ENCODE data around the gene CCDC92.

DNA sequence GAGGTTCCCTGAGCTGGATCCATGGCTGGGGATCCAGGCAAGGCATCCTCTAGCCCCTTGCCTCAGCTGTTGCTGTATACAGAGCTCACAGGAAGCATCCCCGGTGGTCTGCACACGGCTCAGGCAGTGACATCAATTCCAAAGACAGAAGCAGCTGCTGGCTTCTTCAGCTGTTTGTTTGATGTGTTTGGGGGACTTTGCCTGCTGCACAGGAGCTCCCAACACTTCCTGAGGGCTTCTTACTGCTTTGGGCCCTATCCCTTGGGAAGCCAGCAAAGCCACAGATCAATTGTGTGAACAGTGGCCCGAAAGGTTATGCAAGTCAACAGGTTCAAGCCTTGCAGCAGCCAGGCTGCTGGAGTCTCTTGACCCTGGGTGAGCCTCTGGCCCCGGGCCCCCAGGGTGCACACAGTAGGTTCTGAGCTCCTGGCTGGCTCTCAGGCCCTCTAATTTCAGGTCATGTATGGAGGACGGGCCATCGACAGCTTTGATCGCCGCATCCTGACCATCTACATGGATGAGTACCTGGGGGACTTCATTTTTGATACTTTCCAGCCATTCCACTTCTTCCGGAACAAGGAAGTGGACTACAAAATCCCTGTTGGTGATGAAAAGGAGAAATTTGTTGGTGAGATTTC lies 42.6 kb downstream of the CCDC92 start:
- TF ChIP-seq, protein P1, sequence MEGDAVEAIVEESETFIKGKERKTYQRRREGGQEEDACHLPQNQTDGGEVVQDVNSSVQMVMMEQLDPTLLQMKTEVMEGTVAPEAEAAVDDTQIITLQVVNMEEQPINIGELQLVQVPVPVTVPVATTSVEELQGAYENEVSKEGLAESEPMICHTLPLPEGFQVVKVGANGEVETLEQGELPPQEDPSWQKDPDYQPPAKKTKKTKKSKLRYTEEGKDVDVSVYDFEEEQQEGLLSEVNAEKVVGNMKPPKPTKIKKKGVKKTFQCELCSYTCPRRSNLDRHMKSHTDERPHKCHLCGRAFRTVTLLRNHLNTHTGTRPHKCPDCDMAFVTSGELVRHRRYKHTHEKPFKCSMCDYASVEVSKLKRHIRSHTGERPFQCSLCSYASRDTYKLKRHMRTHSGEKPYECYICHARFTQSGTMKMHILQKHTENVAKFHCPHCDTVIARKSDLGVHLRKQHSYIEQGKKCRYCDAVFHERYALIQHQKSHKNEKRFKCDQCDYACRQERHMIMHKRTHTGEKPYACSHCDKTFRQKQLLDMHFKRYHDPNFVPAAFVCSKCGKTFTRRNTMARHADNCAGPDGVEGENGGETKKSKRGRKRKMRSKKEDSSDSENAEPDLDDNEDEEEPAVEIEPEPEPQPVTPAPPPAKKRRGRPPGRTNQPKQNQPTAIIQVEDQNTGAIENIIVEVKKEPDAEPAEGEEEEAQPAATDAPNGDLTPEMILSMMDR (IDR thresholded peaks at IDR 0.05; ENCODE audit: extremely low read depth in 1 of 2, insufficient read depth in 1 of 2, low read depth in 1 of 2, low read length in 2 of 2), result no peak
- no peak for TF ChIP-seq POLR2A (IDR thresholded peaks at IDR 0.05; ENCODE audit: low read depth, low read length)
- no peak for TF ChIP-seq POLR2AphosphoS5 (IDR thresholded peaks at IDR 0.05; ENCODE audit: insufficient read depth, low read depth, low read length)
- no peak for TF ChIP-seq GATA2 (IDR thresholded peaks at IDR 0.05; ENCODE audit: insufficient read depth, insufficient read length, low read depth, low read length)
- TF ChIP-seq EZH2 (IDR thresholded peaks at IDR 0.05; ENCODE audit: borderline replicate concordance, low read depth, low read length, severe bottlenecking), result no peak
- TF ChIP-seq JUN (IDR thresholded peaks at IDR 0.05; ENCODE audit: borderline replicate concordance, insufficient read depth, insufficient read length, low read depth), result no peak
- TF ChIP-seq, protein P2, sequence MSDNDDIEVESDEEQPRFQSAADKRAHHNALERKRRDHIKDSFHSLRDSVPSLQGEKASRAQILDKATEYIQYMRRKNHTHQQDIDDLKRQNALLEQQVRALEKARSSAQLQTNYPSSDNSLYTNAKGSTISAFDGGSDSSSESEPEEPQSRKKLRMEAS (IDR thresholded peaks at IDR 0.05; ENCODE audit: insufficient read depth, insufficient read length), result no peak
- no peak for TF ChIP-seq MYC (IDR thresholded peaks at IDR 0.05; ENCODE audit: low read depth, low read length)
- TF ChIP-seq FOS (IDR thresholded peaks at IDR 0.05; ENCODE audit: borderline replicate concordance, insufficient read depth, low read length), result no peak
